GM21360 (cell line): ENCODE results near the gene PYROXD2.

Experiments
- ATAC-seq: cut with Tn5 transposase; IDR thresholded peaks from one replicate; pipeline ENCODE4 v1.9.1; 2021; ENCODE audit warnings: mild to moderate bottlenecking, moderate library complexity; ENCODE audit not compliant: unreplicated experiment

PYROXD2 gene

DNA sequence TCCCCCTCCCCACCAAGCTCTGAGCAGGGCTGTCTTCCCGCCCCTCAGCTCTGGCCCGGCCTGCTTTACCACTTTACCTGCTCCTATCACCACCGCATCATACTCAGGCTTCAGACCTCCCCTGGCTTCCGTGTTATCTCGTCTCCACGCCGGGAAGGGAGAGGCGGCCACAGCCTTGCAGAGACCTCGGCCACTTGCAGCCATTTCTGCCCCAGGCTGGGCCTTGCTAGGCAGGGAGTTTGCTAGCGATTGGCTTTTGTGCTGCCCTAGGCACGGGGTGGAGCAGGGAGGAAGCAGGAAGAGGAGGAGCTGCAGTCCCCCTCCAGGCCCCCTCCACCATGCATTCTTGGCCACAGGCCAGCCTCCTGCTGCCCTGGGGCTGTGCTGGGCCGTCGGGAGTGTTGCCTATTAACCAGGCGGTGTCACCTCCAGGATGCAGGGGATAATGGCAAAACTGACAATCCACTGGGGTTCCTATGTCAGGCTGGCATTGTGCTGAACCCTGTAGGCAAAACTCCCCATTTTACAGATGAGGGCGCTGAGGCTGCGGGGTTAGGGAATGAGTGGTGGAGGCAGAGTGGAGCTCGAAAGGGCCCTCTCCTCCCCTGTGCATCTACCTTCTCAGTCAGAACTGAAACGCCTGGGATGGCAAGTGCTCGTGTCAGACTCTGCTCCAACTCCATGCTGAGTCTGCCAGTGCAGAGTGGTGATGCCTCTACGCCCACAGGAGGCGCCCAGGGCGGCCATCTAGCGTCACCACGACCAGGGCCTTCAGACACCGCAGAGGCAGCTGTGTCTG, at the start of gene PYROXD2:
PYROXD2 (minus strand) TSS at position 251 of the 799 bp plus-strand sequence; CDS start at position 204, 47 bp downstream.
- ATAC-seq = peak; percentile 36

DNA sequence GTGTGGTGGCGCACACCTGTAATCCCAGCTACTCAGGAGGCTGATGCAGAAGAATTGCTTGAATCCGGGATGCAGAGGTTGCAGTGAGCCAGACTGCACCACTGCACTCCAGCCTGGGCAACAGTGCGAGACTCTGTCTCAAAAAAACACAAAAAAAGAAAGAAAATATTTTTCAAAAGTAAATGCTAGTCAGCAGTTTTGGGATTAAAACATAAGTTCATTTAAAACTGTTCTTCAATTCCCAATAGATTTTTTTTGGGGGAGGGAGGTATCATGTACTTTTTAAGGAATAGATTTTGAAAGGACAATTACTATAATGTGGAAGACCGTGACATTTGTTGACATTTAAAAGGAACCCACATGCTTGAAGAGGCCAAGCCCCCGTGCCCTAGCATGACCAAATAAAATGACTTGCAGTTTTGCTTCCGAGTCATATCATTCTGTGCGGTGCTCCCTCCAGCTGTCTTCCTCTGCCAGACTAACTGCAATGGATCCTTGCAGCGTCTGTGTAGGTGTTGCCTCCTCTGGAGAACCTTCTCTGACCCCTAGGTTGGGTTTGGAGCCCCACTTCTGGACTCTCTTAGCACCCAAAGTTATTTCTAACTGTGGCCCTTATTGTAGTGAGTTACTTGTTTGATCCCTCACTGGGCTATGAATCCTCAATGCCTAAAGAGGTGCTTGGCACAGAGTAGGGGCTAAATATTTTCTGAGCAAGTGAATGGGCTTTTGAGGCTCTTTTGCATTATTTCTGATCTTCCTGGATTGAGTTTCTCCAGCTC, 49.2 kb upstream of the PYROXD2 start:
- ATAC-seq = no peak

DNA sequence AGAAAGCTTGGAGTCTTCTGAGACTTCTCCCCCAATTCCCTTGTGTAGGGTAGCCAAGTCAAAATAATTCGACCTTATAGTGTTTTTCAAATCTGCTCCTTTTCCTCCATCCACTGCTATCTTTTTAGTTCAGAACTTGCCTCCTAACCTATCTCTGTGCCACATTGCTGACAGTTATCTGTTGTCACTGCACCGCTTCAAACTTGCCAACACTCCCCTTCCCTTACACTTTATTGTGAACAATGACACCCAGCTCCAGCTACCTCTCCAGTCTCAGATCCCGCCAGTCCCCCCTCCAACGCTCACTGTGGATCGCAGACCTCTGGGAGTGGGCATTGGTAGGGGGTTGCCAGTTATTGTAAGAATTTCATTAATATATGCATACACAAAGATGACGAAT, 48.0 kb upstream of the PYROXD2 start:
- no peak for ATAC-seq

DNA sequence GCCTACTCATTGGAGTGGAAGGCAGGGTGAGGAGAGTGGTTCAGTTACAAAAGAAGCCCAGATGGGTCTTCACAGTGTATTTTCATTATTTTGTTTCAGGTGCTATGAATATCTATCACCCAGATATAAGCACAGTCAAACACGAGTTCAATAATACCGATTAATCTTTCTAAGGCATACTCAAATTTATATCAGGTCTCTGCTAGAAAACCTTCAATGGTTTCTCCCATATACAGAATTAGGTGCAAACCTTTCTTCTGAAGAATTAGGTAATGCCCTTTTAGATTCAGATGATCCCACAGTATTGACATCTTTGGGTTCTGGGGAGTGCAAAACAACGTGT, 46.5 kb upstream of the PYROXD2 start:
- no peak for ATAC-seq

DNA sequence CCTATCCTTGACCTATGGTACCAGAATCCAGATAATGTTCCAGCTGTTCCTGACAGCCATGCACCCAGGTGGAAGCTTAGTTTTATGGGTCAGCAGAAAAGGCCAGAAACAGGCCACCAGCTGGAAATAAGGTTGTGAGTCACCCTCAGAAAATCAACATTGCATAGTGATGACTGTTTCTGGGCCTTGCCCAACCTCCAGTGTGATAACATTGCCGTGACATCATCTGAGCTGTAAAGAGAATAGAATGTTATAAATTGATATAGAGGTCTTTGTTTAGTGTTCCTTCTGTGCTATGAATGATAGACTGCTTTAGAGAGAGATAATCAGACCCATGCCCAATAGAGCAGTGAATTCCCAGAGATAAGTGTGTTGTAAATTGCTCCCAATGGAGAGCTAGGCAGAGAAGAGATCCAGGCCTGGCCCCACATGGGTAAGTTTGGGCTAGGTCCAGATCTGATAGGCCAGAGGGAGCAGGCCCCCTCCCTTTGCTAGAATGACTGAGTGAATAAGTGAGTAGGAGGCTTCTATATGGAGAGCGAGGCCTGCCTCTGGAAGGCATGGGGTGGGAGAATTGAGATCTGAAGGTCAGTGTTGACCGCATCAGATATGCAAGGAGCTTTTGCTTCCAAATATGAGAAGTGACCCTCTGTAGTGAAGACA, 46.0 kb upstream of the PYROXD2 start:
- no peak for ATAC-seq

DNA sequence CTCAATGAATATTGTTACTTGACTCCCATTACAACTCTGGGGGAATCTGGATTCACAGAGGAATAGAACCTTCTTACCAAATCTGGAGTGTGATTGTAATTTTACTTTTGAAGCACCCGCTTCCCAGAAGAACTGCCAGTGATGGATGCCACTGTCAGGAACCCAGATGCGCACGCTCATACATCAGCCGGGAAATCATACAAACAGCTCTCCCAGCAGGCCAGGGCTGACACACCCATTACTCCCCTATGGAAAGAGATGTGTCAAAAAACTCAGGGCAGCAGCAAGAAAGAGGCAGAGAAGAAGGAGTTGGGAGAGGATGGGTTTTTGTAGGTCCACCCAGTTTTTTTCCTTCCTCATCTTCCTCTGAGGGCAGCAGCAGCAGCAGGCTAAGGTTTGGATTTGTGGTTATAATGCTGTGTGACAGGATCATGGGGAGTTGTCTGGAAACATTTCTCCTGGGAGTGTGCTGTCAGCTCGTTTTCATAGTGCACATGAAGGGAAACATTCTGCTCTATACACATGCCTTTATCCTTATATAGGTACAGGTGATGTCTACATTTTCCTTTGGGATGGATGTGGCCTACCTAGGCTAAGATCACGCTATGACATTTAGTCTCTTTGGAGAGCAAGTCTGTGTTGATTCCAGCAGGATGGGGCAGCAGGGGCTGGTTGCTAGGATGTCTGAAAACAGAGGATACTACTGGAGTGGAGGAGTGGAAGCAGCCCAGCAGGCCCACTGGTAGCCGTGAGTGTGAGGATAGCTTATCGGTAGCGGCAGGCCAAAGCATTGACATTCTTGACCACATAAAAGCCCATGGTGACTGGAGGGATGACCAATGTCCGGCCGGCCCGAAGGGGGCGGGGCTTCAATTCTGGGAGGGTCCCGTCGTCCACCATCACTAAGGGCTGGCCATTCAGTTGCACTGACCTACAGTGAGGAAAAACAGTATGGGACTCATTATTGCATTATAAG, 44.1 kb upstream of the PYROXD2 start:
- no peak for ATAC-seq

DNA sequence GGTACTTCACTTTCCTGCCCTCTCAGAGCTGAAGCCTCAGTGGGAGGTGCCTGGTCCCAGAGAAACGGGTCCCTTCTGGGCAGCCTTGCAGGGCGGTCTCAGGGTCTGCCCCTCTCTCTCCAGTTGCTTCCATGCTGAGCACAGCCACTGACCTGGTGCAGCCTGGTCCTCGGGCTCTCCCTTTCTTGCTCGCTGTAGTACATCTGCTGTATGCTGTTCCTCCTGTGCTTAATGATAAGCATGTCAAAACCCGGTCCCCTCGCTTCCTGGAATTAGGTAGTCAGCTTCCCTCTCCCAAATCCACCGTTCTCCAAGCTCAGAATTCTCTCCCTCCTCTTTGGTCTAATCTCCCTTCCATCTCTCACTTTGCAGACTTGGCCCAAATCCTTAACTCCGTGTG, 42.7 kb upstream of the PYROXD2 start:
- no peak for ATAC-seq

DNA sequence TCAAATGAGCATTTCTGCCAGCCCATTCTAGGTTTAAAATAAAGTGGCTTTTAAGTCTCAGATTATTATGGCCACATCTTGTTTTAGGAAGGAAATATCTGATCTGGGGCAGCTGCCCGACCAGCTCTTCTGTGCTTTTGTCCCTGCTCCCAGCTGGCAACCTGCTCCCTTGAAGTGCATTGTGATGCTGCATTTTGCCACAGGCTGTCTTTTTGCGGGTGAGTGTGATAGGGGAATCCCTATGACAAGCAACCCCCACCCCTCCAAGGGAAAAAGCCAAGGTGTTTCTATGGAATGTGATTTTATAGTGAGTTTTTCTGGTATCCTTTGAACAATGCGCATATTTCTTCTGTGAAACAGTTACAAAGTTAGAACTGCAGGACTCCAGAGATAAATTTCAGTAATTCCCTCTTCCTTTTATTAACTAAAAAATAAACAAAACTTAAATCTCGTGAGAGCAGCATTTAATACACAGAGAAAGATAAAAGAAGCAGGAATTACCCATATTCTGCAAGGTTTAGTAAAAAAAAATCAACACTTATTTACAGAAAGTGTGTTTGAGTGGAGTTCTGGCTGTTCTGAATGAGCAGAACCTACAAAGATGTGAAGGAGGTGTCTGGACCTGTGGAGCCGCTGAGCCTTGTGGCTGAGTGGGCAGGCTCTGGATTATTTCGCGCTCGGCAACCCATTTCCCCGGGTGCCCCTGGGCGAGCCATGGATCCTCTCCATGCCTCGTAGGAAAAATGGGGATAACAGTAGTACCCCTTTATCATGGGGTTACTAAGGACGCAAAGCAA, 41.9 kb upstream of the PYROXD2 start:
- no peak for ATAC-seq

DNA sequence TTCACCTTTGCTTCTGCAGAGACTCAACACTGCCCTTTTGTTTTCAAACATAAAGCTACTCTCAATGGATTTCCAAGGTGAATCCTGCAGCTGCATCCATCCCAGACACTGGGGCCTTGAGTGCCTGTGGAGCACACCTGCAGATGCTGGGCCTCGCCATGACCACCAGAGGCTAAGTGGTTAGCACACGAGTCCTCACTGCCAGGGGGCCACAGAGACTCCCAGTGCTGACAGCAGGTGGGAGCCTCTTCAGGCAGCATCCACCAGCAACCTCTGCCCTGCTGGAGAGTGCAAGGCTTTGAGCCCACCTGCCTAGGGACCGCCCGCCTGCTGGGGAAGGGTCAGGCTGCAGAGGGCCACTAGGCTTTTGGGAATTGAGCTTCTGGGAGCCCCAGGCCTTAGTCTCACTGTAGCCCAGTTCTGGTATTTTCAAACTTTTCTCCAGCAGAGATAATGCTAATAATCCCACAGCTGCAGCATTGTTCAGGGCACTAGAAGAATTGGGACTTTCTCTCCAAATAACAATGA, 41.1 kb upstream of the PYROXD2 start:
- no peak for ATAC-seq

DNA sequence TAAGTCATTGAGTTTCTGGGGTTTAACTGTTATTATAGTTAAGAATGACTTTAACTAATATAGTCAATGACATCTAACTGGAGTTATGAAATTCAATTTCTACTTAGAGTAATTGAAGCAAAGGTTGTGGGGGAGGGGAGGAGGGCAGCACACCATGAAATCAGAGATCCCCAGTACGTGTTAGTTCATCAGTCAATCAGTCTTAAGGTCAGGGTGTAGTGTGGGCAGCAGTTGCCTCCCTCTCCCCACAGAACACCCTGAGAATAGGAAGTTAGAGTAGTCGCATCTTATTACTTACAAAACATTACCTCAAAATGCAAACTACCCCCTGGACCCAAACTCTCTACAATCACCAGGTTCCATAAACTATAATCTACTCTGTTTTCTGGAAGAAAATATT, 38.7 kb upstream of the PYROXD2 start:
- no peak for ATAC-seq

DNA sequence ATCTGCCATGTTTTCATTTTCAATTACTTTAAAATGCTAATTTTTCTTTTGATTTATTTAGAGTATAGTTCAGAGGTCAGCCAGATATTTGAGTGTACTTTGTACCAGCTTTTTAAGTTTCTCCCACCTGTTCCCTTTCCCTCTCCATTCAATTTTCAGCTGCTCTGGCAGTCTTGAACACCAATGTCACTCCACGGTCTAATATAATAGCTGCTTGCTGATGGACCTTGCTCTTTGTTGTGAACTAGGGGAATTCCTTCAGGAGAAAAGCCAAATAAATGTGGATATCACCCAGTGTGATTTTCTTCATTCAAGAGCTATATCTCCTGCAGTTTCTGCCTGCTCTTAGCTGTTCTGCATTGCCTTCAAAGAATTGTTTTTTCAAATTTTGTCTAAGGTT, 35.6 kb upstream of the PYROXD2 start:
- no peak for ATAC-seq

DNA sequence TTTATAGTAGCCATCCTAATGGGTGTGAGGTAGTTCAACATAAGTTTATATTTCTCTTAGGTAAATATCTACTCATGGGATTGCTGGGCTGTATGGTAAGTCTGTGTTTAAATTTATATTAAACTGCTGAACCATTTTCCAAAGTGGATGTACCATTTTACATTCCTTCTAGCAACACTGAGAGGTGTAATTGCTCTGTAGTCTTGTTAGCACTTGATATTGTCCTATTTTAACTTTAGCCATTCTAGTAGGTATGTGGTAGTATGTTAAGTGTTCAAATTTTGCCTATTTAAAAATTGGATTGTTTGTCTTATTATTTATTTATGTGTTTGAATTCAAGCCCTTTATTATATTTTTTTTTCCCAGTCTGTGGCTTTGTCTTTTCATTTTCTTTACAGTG, 34.3 kb upstream of the PYROXD2 start:
- ATAC-seq = no peak

DNA sequence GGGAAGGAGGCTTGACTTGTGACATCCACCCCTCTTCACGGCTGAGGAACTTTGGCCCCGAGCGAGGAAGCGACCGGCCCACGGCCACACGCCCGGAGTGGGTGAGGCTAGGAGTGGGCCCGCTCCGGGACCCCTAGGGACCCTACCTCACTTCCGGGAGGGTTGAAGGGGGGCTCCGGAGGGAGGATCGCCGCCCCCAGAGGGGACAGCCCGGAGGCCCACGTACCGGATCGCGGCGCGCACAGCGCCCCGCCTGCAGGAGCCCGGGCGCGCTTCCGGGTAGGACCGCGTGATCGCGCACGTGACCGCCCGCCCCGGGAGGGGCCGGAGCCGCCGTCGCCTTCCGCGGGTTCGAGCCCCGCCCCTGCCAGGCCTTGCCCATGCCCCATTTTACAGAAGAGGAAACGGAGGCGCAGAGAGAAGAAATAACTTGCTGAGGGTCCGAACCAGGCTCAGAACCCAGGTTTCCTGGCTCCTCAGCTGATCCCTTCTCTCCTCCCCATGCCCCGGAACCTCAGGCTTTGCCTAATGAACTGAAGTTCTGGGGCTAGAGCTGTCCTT, 31.8 kb upstream of the PYROXD2 start, which contains the start of gene HPS1:
HPS1 (minus strand) TSS at position 275 of the 561 bp plus-strand sequence. CDS start 3,695 bp downstream, outside the sequence.
- ATAC-seq = peak; percentile 86

DNA sequence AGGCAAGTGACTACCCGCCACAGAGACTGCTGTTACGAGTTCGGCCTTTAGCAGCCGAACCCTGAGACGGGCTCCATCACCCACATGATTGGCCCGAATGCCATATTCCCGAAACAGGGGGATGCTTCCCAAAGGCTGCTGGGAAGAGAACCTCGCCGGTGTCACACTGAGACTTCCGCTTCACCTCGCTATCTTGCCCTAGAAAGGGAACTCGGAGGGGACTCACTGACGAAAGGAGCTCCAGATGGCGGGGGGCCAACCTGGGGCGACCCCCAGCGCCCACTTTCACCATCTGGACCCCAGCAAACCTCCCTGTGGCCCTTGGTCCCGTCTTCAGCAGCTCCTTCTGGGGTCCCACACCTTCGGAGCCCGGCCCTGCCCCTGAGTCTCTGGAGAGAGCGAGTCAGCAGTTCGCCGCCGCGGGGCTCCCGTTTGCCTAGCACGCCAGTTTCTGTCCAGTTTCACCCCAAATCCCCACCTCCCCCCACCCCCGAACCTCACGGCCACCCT, 31.2 kb upstream of the PYROXD2 start:
- ATAC-seq = peak; percentile 14

DNA sequence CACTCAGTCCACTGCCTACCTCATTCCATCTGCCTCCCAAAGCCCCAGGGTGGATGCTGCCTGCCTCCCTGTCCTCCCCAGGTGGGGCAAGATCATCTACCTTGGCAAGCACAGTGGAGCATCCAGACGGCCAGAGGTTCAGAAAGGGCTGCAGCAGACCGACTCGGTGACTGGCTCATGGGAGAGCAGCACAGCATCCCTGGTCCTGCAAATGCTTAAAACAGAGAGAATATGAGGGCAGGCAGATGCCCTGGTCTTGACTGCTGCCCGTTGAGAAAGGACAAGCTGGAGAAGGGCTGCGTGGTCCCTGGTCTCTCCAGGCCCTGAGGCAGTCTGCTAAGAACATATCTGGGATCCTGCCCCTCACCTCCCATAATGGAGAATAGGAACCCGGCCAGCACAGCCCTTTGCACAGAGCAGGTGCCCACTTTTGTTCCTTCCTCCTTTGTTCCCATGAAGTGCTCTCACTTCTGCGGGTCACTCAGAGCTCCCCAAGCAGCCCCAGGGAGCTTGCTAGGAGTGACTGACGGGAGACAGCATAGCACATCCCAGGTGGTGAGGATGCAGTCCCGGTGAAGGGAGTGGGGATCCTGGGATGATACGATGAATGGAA, 30.3 kb upstream of the PYROXD2 start:
- no peak for ATAC-seq

DNA sequence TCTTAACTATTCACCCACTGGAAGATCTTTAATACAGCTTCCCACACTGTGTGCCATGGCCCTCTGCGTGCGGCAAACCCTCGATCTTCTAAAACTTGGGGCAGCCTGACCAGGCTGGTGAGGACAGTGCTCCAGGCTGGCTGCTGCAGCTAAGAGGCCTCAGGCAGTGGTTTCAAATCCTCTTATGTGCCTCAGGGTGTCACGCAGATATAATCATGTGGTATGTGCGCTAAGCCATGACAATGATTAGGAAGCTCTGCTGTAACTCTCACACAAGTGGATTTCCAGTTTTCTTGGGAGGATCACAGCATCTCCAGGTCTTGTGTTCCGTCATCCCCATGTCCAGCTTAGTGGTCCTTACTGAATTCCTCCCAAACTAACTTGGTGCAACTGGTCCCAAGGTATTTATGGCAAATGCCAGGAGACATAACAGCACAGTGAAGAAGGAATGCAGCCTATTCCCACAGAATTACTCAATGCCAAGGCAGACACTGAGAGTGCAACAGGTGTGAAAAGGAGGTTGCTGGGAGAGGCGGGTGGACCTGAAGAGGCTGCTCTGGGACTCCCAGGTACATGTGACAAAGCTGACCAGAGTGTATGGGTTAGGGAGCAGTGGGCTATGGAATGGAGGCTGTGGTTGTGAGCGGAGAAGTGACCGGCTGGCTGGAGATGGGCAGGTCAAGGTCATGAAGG, 29.5 kb upstream of the PYROXD2 start:
- ATAC-seq = no peak

DNA sequence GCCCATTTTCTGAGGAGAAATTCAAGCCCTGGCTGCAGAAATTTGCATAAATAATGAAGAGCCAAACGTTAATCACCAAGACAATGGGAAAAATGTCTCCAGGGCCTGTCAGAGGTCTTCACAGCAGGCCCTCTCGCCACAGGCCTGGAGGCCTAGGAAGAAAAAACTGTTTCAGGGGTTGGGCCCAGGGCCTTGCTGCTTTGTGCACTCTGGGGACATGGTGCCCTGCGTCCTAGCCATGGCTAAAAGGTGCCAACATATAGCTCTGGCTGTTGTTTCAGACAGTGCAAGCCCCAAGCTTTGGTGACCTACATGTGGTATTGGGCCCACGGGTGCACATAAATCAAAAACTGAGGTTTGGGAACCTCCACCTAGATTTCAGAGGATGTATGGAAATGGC, 23.7 kb upstream of the PYROXD2 start:
- no peak for ATAC-seq

DNA sequence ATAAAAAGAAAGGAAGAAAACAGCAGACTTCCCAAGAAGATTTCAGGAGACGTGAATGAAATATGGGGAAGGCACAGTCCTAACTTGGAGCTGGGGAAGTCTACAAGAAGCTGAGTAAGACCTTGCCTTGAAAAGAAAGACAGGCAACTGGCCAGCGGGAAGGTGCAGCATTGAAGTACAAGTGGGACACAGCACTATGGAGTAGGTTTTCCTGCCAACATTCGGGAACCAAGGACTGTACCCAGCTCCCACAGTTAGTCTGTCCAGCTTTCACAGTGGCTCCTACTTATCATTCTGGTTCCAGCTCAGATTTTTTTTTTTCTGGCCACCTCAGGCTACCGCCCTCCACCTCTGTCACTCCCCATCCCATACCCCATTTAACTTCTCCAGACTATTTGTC, 21.7 kb upstream of the PYROXD2 start:
- no peak for ATAC-seq
